ENCODE results near the gene TADA3. TPM values are rescaled to one million over a fixed set of nuclear protein-coding genes. Genes with fewer than 3 reads are reported as not detected.
"Not testable (repeated sequence)": the region's sequence is repeated elsewhere in the genome, so short reads cannot be mapped to it uniquely, and the experiment has no call there.

TADA3 gene
- total RNA-seq, 2 experiments from 2014 or later: 62.4 to 67.6 TPM

GRCh38 chr3:9780910-9781309 lies 11.4 kb downstream of the TADA3 start:
- peaks cover 33% of the 10 kb centered on the region for H3K36me3 Mint-ChIP-seq (ENCODE audit: low read depth)
- CTCF ChIA-PET: interaction anchor here (1.0 to 1.5 kb wide), 3 partner anchors 10 to 152 kb away, joined by 3 to 7 read pairs (median 4); partner anchors contain the start of gene ARPC4
- no peak for DNase-seq
- intact Hi-C loops (cut with micrococcal nuclease): no loop called here
- no peaks in the 10 kb centered on the region for H3K27me3 Mint-ChIP-seq (ENCODE audit: low read depth)
- peak overlapping the region; percentile 91 for H3K27ac Mint-ChIP-seq
- H3K4me1 Mint-ChIP-seq (ENCODE audit: low read depth): peaks cover 56% of the 10 kb centered on the region
- no peak overlapping the region for H3K4me3 Mint-ChIP-seq
- no peaks in the 10 kb centered on the region for H3K9me3 Mint-ChIP-seq

GRCh38 chr3:9780458-9780812 lies 11.8 kb downstream of the TADA3 start:
- H3K9me3 Mint-ChIP-seq: no peaks in the 10 kb centered on the region
- H3K27ac Mint-ChIP-seq: peak overlapping the region; percentile 91
- DNase-seq: no peak
- H3K4me1 Mint-ChIP-seq (ENCODE audit: low read depth): peaks cover 56% of the 10 kb centered on the region
- CTCF ChIA-PET: interaction anchor here (1.0 to 1.5 kb wide), 3 partner anchors 11 to 152 kb away, joined by 3 to 7 read pairs (median 4); partner anchors contain the start of gene ARPC4
- H3K36me3 Mint-ChIP-seq (ENCODE audit: low read depth): peaks cover 30% of the 10 kb centered on the region
- H3K4me3 Mint-ChIP-seq: no peak overlapping the region
- no peaks in the 10 kb centered on the region for H3K27me3 Mint-ChIP-seq (ENCODE audit: low read depth)
- intact Hi-C loops (cut with micrococcal nuclease): no loop called here

GRCh38 chr3:9779721-9780457 lies 12.4 kb downstream of the TADA3 start:
- DNase-seq: peak; percentile 47
- no peaks in the 10 kb centered on the region for H3K27me3 Mint-ChIP-seq (ENCODE audit: low read depth)
- H3K36me3 Mint-ChIP-seq (ENCODE audit: low read depth): peaks cover 26% of the 10 kb centered on the region
- CTCF ChIA-PET: interaction anchor here (0.7 to 1.5 kb wide), 3 partner anchors 11 to 275 kb away, joined by 3 to 7 read pairs (median 4); no protein-coding TSS in a partner anchor
- intact Hi-C loops (cut with micrococcal nuclease): loop anchor here (2.0 kb wide), 1 partner anchor 413 kb away; no protein-coding TSS in a partner anchor
- peak overlapping the region; percentile 91 for H3K27ac Mint-ChIP-seq
- no peaks in the 10 kb centered on the region for H3K9me3 Mint-ChIP-seq
- no peak overlapping the region for H3K4me3 Mint-ChIP-seq
- peaks cover 56% of the 10 kb centered on the region for H3K4me1 Mint-ChIP-seq (ENCODE audit: low read depth)

- CTCF ChIA-PET: interaction anchor here (0.9 to 1.8 kb wide), 2 partner anchors 9 to 276 kb away, joined by 4 to 6 read pairs; no protein-coding TSS in a partner anchor
- intact Hi-C loops (cut with micrococcal nuclease): loop anchor here (2.0 kb wide), 1 partner anchor 414 kb away; no protein-coding TSS in a partner anchor
- H3K4me1 Mint-ChIP-seq (ENCODE audit: low read depth): peaks cover 56% of the 10 kb centered on the region
Observed at GRCh38 chr3:9779075-9779593, 13.1 kb downstream of the TADA3 start.

GRCh38 chr3:9778143-9779074 lies 13.9 kb downstream of the TADA3 start:
- H3K4me3 Mint-ChIP-seq: peak overlapping the region; percentile 27
- H3K27ac Mint-ChIP-seq: peak overlapping the region; percentile 91
- intact Hi-C loops (cut with micrococcal nuclease): loop anchor here (1.0 to 2.0 kb wide), 8 partner anchors 9 to 424 kb away; partner anchors contain the start of genes BRPF1, CAMK1, JAGN1 and TADA3
- H3K9me3 Mint-ChIP-seq: no peaks in the 10 kb centered on the region
- DNase-seq: peak; percentile 86
- peaks cover 56% of the 10 kb centered on the region for H3K4me1 Mint-ChIP-seq (ENCODE audit: low read depth)
- peaks cover 17% of the 10 kb centered on the region for H3K36me3 Mint-ChIP-seq (ENCODE audit: low read depth)
- CTCF ChIA-PET: interaction anchor here (0.6 to 2.4 kb wide), 9 partner anchors 8 to 562 kb away, joined by 3 to 7 read pairs (median 4); partner anchors contain the start of genes ARPC4, CAMK1, OGG1 and TADA3
- no peaks in the 10 kb centered on the region for H3K27me3 Mint-ChIP-seq (ENCODE audit: low read depth)

More at GRCh38 chr3:9779075-9779593, 13.1 kb downstream of the TADA3 start:
- Mint-ChIP-seq H3K36me3 (ENCODE audit: low read depth) (peaks cover 23% of the 10 kb centered on the region), H3K9me3 (no peaks in the 10 kb centered on the region), H3K27me3 (ENCODE audit: low read depth) (no peaks in the 10 kb centered on the region), H3K27ac (peak overlapping the region; percentile 91), H3K4me3 (no peak overlapping the region)
- no peak for DNase-seq

GRCh38 chr3:9777694-9778021 lies 14.6 kb downstream of the TADA3 start:
- Mint-ChIP-seq H3K9me3 (no peaks in the 10 kb centered on the region), H3K27ac (peak overlapping the region; percentile 91), H3K27me3 (ENCODE audit: low read depth) (no peaks in the 10 kb centered on the region), H3K4me1 (ENCODE audit: low read depth) (peaks cover 52% of the 10 kb centered on the region), H3K4me3 (peak overlapping the region; percentile 11), H3K36me3 (ENCODE audit: low read depth) (peaks cover 14% of the 10 kb centered on the region)
- peak; percentile 44 for DNase-seq
- intact Hi-C loops (cut with micrococcal nuclease): loop anchor here (1.0 to 2.0 kb wide), 8 partner anchors 8 to 423 kb away; partner anchors contain the start of genes BRPF1, CAMK1, JAGN1 and TADA3
- CTCF ChIA-PET: interaction anchor here (1.0 to 2.4 kb wide), 5 partner anchors 8 to 28 kb away, joined by 3 to 7 read pairs (median 6); partner anchors contain the start of genes ARPC4, CAMK1, OGG1 and TADA3

GRCh38 chr3:9776896-9777693 lies 15.2 kb downstream of the TADA3 start:
- CTCF ChIA-PET: interaction anchor here (0.6 to 2.4 kb wide), 7 partner anchors 8 to 356 kb away, joined by 3 to 7 read pairs (median 4); partner anchors contain the start of genes CAMK1 and OGG1
- Mint-ChIP-seq H3K36me3 (ENCODE audit: low read depth) (peaks cover 13% of the 10 kb centered on the region), H3K27ac (peak overlapping the region; percentile 91), H3K4me1 (ENCODE audit: low read depth) (peaks cover 52% of the 10 kb centered on the region), H3K4me3 (peak overlapping the region; percentile 11), H3K9me3 (no peaks in the 10 kb centered on the region), H3K27me3 (ENCODE audit: low read depth) (no peaks in the 10 kb centered on the region)
- intact Hi-C loops (cut with micrococcal nuclease): no loop called here
- peak; percentile 40 for DNase-seq

- H3K9me3 Mint-ChIP-seq; DNase-seq; H3K4me3 Mint-ChIP-seq; H3K36me3 Mint-ChIP-seq (ENCODE audit: low read depth); intact Hi-C loops (cut with micrococcal nuclease); H3K27me3 Mint-ChIP-seq (ENCODE audit: low read depth); H3K27ac Mint-ChIP-seq: not testable (repeated sequence)
- H3K4me1 Mint-ChIP-seq (ENCODE audit: low read depth): peaks cover 17% of the 10 kb centered on the region
- CTCF ChIA-PET: interaction anchor here (0.6 kb wide), 1 partner anchor 18 kb away, joined by 3 read pairs; no protein-coding TSS in a partner anchor
Observed at GRCh38 chr3:9771007-9771406, 21.3 kb downstream of the TADA3 start.

- intact Hi-C loops (cut with micrococcal nuclease): no loop called here
- H3K27me3 Mint-ChIP-seq (ENCODE audit: low read depth): no peaks in the 10 kb centered on the region
- H3K4me1 Mint-ChIP-seq (ENCODE audit: low read depth): peaks cover 15% of the 10 kb centered on the region
- H3K27ac Mint-ChIP-seq: no peak overlapping the region
- peak overlapping the region; percentile 67 for H3K4me3 Mint-ChIP-seq
- no peaks in the 10 kb centered on the region for H3K9me3 Mint-ChIP-seq
- CTCF ChIA-PET: interaction anchor here (1.6 kb wide), 1 partner anchor 38 kb away, joined by 4 read pairs; no protein-coding TSS in a partner anchor
- DNase-seq: no peak
- no peaks in the 10 kb centered on the region for H3K36me3 Mint-ChIP-seq (ENCODE audit: low read depth)
Observed at GRCh38 chr3:9770276-9770812, 21.9 kb downstream of the TADA3 start.

- CTCF ChIA-PET: interaction anchor here (0.6 to 1.6 kb wide), 5 partner anchors 8 to 112 kb away, joined by 3 to 4 read pairs (median 3); no protein-coding TSS in a partner anchor
- Mint-ChIP-seq H3K36me3 (ENCODE audit: low read depth) (no peaks in the 10 kb centered on the region), H3K9me3 (no peaks in the 10 kb centered on the region), H3K27ac (peak within 1 kb of the TSS; percentile 0), H3K4me1 (ENCODE audit: low read depth) (peaks cover 15% of the 10 kb centered on the region), H3K4me3 (peak within 1 kb of the TSS; percentile 75), H3K27me3 (ENCODE audit: low read depth) (no peaks in the 10 kb centered on the region)
- intact Hi-C loops (cut with micrococcal nuclease): loop anchor here (1.0 kb wide), 1 partner anchor 9 kb away; no protein-coding TSS in a partner anchor
- peak; percentile 79 for DNase-seq
Observed at GRCh38 chr3:9769426-9770275, 22.6 kb downstream of the TADA3 start, which contains the start of gene CAMK1. CAMK1 (minus strand) TSS chr3:9769947; CDS start chr3:9767749, 2,198 bp downstream.

All from activated naive CD4-positive, alpha-beta T cell treated with anti-CD3 and anti-CD28 coated beads for 36 hours (primary cell).